Skeletal muscle cell (primary cell): ENCODE results near the gene SAE1.

Experiments used
- DNase-seq: peaks from one replicate; pipeline ENCODE4 v3.0.0-alpha.2; 2010; ENCODE audit warnings: low read depth
- H3K4me3 ChIP-seq: 2 replicates; pipeline ENCODE4 v1.5.1; 2011; ENCODE audit warnings: low read depth, mild to moderate bottlenecking, control low read depth, low read length, moderate library complexity

Gene SAE1

DNA sequence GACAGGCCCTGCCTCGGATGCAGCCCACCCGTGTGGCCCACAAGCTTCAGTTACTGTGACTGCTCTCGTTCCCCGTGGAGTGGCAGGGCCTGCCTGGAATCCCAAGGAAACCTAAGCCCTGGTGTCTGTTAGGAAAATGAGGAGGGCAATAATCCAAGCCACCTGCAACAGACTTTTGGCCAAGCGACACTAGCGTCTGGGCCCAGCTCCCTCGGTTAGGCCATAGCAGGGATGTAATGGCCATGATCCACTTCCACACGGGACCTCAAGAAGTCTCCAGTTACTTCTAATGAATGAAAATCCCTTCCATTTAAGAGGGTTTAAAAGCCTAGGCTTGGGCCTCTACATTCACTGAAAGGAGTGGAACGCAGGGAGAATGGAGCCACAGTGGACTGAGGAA, 26.0 kb upstream of the SAE1 start:
- no peak for DNase-seq
- no peak overlapping the region for H3K4me3 ChIP-seq

DNA sequence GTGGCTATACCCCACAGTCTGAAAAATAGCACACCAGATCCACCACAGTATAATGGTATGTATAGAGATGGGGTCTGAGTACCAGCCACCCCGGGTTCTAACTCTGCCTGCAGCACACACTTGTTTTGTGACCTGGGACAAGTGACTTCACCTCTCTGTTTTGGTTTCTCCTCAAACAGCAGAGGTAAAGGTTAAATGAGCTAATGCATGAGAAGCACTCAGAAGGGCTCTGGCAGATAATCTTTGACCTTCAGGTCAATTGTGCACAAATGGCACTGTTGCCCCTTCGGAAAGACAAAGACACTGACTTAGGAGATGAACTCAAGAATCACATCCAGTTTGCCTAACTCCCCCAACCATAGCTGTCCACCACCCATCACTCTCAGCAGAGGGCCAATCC, 24.8 kb upstream of the SAE1 start:
- H3K4me3 ChIP-seq = no peak overlapping the region
- DNase-seq = no peak

DNA sequence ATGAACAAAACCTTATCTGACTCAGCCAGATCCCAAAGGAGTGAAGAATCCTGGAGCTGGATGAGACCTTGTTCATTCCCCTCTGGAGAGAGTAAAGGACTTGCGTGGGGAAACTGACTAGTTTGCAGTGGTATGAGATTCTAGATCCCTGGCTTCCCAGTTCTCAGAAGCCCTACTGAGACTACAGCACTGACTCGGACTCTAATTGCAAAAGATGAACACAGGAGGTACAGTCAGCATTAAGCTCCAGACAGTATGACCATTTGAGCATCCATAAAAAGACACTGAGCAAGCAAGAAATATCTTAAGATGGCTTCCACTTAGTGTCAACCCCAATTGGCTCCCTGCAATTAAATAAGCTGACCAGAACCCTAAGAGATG, 23.8 kb upstream of the SAE1 start:
- H3K4me3 ChIP-seq = no peak overlapping the region
- DNase-seq = peak; percentile 32

DNA sequence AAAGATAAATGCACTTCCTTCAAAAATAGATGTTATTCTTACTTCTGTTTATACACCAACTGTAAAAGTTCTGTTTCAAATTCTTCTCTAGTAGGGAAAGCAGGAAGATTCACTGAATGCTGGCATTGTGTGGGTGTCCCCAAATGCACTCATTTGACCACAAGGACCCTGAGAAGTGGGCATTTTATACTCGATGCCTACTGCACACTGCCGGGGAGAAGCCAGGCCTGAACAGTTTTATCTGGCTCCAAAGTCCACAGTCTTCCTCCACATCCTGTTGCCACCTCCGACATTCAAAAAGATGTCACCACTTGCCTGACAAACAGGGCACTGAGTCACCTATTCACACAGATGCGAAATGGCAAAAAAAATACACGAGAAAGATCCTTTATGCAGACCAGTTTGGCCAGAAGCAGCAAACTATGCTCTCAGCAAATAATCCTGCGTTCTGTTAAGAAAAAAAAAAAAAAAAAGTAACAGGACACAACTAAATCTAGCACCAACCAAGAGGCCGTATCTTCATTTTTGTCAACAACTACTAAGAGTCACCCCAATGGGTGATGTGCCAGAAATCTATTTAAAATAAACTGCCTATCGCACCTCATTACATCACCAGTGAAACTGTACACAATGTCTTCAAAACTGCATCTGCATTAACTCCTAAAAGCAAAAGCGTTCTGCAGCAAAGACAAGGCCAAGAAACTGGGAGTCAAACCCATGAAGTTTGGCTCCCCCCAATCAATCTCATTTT, 23.3 kb upstream of the SAE1 start:
- no peak for DNase-seq
- no peak overlapping the region for H3K4me3 ChIP-seq

DNA sequence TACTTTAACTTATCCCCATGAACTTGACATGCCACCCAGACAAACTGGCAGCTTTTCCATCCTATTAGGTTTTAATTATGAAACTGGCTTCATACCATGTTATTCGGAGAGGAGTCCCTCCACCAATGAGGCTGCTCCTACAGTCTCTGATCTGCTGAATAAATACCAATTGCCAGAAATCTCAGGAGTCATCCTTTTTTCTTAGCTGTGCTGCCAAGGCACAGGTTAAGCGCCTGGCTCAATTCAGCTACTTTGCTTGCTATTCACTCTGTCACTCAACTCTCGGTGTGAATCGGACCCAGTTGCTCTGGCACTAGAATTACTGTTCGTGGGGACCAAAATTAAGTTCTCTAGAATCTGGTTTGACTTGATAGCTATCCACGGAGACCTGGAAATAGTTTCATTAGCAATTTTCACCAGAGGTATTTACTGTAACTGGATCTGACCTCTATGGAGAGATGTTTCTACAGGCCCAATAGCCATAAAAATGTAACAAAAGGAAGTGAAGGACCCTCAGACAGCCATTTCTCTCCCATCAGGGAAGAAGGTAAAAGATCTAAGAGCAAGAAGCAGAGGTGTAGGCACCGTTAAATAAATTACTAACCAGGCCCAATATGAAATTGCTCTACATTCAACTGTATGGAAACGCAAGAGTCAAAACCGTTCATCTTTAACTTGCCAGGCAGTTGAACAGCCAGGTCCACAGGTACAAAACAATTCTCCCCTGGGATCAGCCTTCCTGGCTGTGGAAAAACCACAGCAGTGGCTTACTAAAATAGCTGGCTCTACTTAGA, 22.5 kb upstream of the SAE1 start:
- no peak for DNase-seq
- no peak overlapping the region for H3K4me3 ChIP-seq

DNA sequence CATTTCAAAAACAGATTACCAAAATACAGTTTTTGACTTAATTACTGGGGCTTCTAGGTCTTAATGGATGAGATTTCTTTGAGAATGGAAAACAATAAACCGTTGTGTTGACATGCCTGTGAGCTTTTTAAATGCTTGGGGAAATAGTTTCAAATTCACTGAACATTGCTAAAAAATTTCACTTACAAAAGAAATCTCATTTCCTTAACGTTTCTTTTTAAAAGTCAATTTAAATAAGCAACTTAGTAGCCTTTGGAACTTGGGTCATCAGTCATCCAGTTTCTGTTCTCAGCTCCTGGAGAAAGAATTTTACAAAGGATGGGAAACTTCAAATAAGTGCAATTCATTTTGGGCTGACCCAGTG, 21.5 kb upstream of the SAE1 start:
- peak overlapping the region; percentile 98 for H3K4me3 ChIP-seq

DNA sequence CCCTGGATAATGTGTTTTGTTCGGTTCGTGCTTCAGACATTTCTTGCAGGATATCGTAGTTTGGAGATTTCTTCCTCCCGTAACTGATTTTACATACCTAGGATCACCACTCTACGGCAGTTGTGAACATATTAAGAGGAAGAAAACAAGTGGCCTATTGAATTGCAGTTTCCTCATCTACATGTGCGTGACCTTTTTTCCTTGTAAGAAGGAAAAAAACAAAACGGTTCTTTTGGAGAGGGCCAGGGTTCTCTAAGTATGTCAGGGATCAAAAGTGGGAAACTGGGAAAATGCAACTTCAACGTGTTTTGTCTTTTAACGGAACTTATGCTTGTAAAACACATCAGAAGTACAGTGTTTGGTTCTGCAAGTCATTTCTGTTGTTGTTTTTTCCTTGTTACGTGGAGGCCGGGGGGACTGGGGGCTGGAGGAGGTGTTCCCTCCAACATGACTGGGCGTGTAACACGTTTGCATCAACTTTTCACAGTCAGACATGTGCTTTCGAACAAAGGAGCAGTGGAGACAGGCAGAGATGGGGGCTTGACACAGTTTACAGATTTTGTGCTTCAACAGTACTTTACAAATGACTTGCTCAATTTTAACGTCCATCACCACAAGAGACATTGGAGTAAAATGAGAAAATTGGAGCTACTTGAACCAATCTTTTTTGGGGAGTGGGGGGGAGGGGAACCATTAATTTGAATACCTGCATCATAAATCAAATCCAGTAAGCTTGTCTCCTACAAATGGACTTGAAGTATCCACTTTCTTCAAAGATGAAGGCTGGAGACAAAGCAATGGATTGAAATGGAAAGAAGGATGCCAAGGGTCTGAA, 20.9 kb upstream of the SAE1 start:
- DNase-seq = peak; percentile 16
- H3K4me3 ChIP-seq = peak overlapping the region; percentile 98

More for the DNA sequence above, 21.5 kb upstream of the SAE1 start:
- DNase-seq = no peak

DNA sequence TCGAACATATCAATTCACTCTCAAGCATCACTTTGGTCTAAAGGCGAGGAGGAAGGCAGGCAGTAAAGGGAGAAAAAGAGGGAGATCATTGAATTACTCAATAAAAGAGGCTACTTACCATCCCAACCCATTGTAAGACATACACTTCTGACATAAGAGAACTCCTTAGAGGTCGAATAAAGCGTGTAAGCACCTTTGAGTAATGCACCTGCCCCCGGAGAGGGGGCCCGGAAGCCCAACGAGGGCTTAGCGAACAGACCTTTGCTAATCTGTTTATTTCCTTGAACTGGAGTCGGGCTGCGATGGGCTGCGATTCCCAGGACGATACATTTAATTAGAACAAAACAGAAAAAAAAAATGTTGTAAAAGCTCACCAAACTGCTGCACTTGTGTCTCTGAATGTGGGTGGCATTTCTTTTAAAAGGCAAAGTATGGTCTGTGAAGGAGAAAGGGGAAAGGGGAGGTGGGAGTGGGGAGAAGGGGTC, 20.1 kb upstream of the SAE1 start:
- peak overlapping the region; percentile 98 for H3K4me3 ChIP-seq
- no peak for DNase-seq

DNA sequence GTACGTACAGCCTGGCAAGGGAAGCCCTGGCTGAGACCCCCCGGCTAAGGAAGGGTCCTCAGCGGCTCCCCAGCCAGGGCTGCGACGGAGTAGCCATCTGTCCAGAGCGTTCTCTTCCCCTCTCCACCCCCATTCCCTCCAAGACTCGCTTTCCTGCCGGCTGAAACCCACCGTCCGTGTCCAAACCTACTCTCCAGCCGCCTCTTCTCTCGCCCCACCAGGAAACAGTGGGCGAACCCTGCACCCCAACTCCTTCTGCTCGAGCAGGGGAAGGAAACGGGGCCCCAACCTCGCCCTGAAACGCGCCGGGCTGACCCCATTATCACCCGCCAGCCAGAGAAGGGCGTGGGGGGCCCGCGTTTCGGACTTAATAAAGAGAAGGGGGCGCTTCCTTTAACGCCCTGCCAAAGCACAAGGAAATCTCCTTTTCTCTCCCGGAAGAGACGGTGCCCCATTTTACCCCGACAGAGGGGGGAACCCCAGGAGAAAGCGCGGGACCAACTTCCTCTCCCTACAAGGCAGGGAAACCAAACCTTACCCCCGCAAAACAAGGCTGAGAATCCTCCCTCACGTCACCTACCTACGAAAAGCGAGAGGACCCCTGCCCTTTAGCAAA, 19.5 kb upstream of the SAE1 start:
- H3K4me3 ChIP-seq = peak overlapping the region; percentile 98
- no peak for DNase-seq

DNA sequence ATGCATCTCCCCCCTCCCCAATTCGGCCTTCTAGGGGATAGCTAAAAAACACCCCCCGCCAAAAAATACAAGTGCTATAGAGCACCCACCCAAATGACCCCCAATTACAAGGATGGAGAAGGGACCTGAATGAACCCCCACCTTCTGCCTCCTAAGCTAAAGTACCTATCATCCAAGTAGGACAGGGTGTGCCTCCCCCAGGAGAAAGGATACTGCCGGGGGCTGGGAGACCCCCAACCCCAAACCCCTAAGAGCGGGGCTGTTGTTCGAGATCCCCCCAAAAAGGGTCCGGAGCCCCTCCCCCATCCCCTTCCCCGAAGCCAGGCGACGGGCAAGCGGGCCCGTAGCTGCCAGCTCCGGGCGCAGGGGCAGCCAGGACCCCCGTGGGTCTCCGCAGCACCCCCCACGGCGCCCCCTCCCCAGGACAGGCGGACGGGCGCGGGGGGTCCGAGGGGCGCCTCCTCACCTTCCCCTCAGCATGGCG, 18.9 kb upstream of the SAE1 start:
- peak overlapping the region; percentile 98 for H3K4me3 ChIP-seq
- DNase-seq = no peak

DNA sequence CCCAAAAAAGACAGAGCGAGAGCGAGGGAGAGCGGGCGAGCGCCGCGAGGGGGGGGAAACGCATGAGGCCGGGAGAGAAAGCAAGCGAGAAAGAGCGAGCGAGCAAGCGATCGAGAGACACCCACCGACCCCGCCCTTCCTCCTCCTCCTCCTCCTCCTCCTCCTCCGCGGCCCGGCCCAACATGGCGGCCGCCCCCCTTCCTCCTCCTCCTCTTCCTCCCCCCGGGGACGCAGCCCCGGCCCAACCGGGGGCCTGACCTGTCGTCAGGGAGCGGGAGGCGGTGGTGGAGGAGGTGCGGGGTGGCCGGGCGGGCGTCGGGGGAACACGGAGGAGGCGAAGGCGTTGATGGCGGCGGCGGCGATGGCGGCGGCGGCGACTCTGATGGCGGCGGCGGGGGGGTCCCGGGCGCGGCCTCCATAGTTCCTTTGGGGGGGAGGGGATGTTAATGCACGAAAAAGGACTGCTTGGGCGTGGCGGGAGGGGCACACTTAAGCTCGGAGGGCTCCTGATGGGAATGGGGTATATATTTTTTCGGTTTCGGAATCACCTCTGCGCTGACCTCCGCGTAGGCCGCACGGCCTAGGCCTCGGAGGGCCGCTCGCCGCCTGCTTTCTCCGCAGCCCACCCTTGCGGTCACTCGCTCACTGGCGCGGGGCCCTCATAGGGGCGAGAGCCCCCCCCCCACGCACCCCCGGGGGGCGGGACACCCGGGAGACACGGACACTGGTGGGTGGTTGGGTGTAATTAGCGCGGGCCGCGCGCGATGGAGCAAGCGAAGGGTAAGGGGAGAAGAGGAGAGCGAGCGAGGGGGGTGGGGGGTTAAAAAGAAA, 18.3 kb upstream of the SAE1 start:
- peak; percentile 48 for DNase-seq
- peak overlapping the region; percentile 98 for H3K4me3 ChIP-seq

DNA sequence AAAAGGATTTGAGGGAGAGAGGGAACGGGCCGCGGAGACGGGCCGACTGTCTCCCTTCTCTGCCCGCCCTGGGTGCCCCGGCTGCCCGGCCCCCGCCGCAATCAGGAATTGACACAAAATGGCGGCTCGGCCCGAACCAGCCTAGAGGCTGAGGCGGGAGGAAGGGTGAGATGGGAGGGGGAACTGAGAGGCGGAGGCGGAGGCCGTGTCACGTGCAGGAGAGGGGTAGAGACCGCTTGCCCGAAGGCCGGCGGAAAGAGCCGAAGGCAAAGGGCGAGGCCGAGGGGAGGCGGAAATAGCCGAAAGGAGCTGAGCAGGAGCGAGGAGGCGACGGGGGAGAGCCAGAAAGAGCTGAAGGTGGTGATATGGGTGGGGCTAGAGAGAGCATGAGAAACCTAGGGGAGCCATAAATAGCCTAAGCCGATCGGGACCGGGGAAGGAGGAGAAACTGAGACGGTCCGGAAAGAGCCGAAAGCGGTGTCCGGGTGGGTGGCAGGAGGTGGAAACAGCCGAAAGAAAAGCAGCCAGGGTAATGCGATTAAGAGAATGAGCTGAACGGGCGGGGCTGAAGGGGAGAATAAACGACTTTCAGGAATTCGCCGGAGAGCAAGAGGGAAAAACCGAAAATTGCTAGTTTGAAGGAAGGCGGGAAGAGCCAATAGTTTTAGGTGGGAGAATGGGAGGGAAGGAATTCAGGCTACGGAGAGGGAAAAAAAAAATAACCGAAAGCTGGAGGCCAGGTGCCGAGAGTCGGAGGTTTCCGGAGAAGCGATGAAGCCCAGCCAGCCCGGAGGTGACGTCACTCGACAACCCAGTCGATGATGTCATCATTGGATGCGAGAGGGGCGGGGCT, 17.4 kb upstream of the SAE1 start, which contains the start of gene ZC3H4:
Gene ZC3H4 (minus strand): TSS at position 780 of the 853 bp plus-strand sequence. CDS start 1,192 bp downstream, outside the sequence.
- DNase-seq = peak; percentile 97

DNA sequence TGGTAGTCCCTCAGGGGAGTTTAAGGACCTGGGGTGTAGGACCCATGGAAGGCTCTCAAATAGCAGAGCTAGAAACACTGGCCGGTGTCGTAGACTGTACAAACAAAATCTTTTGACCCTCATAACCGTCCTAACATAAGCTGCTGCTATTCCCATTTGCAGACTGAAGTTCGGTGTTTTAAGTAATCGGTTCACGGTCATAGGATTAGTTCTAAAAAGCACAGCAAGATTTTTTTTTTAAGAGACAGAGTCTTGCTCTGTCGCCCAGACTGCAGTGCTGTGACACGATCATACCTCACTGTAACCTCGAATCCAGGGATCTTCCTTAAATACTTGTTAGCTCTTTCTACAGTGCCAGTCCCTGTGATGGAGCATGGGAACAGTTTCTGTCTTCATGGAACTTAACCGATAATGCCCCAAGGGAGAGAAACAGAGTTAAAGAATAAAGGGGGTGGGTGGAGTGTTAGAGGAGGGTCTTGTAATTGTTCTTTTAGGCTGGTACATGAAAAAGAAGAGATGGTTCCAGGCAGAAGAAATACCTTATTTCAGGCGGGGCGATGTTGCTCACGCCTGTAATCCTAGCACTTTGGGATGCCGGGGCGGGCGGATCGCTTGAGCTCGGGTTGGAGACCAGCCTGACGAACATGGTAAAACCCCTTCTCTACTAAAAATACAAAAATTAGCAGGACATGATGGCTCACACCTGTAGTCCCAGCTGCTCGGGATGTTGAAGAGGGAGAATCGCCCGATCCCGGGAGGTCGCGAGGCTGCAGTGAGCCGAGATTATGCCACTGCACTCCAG, 16.6 kb upstream of the SAE1 start:
- peak overlapping the region; percentile 98 for H3K4me3 ChIP-seq
- DNase-seq = no peak

More for the DNA sequence above, 17.4 kb upstream of the SAE1 start, which contains the start of gene ZC3H4:
- H3K4me3 ChIP-seq = peak within 1 kb of the TSS; percentile 98

DNA sequence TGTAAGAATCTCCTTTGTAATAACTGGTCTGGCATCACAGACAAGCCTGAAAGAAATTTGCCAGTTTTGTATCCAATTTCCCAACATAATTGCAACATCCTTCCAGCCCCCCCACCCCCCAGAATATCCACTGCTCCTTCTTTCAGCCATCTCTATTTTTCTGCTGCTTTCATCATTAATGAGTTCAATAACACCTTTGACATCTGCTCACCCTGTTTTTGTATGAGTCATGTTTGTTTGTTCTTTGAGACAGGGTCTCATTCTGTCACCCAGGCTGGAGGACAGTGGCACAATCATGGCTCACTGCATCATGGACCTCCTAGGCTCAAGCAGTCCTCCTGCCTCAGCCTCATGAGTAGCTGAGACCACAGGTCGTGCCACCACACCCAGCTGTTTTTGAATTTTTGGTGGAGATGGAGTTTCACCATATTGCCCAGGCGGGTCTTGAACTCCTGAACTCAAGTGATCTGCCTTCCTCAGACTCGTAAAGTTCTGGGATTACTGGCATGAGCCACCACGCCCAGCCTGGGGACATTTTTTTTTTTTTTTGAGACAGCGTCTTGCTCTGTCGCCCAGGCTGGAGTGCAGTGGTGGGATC, 10.1 kb upstream of the SAE1 start:
- DNase-seq = no peak
- H3K4me3 ChIP-seq = no peak overlapping the region

DNA sequence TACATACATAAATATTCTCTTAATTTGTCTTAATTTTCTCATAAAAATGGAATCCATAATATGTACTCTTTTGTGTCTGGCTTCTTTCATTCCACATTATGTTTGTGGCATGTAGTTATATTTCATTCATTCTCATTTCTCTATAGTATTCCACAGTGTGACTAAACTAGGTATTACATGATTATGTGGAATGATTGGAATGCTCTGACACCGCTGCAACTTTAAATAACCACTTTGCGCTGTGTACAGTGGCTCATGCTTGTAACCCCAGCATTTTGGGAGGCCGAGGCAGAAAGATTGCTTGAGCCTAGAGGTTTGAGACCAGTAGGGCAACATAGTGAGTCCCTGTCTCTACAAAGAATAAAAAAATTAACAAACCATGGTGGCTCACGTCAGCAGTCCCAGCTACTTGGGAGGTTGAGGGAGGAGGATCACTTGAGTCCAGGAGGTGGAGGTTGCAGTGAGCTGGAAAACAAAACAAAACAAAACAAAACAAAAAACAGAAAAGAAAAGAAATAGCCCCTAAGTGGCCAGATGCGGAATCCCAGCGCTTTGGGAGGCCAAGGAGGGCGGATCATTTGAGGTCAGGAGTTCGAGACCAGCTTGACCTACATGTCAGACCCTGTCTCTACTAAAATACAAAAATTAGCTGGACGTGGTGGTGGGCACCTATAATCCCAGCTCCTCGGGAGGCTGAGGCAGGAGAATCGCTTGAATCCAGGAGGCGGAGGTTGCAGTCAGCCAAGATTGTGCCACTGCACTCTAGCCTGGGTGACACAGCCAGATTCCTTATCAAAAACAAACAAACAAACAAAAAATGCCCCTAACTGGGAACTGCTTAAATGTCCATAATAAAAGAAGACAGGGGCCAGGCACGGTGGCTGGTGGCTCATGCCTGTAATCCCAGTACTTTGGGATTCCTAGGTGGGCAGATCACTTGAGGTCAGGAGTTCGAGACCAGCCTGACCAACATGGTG, 8.0 kb upstream of the SAE1 start:
- no peak for DNase-seq

More for the DNA sequence above, 8.0 kb upstream of the SAE1 start:
- H3K4me3 ChIP-seq = no peak overlapping the region
